GM20431 (cell line): Measurements from ENCODE around the gene GALNT12.

Experiments used
- in situ Hi-C: fragments of 300-500 bp; cut with MseI, MboI; formaldehyde crosslinking; loops from one replicate; pipeline ENCODE4 v1.15.0; 2020; ENCODE audit warnings: low sequenced_read_pairs; ENCODE audit not compliant: unreplicated experiment

Gene GALNT12

DNA sequence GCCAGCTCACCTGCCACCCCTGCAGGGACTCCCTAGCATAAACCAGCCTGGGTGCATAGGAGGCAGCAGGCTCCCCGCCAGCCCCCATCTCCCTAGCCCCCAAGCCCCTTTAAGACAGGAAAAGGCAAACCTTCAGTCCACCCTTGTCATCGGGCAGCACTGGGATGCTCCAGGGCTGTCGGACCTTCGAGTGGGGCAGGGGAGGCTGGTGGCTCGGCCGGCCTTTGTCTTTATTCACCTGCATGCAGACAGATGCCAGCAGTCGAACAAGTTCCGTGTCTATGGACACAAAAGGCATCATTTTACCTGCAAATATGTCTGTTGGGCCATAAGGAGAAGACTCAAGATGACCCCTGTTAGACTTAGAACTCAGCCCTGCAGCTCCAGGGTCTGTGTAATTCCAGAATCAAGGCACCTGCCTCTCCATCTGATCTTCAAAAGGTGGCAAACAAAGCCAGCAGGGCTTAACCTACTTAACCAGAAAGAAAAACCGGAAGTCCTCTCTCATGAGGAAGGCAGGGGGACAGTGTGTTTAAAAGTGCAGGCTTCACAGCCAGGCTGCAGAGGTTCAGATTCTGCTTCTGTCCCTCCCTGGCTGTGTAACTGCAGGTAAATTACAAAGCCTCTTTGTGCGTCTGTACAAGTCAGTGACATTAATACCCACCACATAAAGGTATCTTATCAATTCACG, 27.3 kb upstream of the GALNT12 start:
- in situ Hi-C loops = no loop called here

DNA sequence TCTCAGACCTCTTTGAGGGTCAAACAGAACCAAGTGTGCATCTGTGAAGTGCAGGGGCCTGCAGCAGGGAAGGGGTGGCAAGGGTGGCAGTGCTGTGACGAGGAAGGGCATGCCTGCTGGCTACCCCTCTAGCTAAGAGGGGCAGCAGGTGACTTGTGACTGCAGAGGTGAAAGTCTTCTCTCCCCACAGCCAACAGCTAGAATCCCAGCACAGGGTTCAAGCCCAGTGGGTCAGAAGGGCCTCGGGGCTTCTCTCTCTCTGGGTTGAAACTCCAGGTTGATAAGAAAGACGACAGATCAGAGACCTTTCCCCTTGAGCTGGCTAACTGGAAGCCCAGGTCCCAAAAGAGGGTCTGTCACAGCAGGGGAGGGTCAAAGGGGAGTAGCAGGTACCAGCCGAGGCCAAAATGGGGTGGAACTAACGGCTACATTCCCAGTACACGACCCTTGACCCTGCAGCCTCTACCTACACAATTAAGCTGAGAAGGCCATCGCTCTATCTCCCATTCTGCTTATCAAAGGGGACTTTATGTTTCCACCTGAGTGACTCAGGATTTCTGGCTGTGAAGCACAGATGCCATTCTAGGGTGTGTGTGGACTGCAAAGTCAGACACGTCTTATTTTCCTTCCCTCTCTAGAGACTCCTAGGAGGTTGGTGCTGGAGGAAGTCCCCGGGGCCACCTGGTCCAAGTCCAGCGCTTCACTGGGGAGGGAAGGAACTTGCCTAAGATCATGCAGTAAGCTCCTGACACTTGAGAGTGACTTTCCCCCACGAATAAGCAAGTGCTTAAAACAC, 25.7 kb upstream of the GALNT12 start:
- in situ Hi-C loops = no loop called here

- in situ Hi-C loops = no loop called here
Observed at GRCh38 chr9:98783518-98784226, 23.8 kb upstream of the GALNT12 start.

DNA sequence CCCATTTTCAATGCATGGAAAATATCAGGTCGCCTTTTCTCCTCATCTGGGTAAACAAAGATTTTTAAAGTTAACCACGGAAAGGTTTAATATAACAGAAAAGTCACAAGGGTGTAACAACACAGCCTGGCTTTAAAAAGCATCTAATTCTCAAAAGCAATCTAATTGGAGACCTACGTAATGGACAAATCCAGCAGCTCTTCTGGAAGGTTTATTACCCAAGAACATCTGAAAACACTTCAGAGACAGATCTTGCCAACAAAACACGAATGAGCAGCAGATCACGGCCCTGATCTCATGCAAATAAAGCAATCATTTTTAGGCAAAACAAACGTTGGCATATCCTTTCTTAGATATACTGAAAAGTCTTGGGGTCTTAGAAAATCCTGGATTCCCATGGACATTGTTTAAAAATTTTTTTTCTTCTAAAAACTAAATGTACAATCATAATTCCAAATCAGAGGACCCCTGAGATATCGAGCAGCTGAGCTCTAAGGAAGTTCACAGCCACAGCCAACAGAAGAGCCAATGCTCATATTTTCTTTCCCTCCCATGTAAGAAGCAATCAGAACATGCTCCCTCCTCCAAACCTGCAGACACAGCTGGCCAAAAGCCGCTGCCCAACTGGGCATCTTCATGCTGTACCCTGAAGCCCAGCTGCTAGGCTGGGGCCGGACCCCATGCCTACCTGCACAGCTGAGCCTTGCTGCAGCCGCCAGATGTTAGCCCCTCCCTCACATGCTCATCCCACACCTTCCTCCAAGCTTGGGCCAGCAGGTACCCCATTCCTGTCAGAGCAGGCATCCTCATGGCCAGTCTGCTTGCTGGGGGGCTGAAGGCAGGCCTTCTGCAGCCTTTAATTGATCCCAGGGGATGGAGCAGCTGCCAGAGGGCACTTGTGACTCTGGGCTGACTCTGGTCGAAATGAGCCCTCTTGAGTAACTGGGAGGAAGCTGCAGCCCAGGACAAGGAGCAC, 22.4 kb upstream of the GALNT12 start:
- in situ Hi-C loops = no loop called here

GRCh38 chr9:98786750-98787510, 20.5 kb upstream of the GALNT12 start:
- in situ Hi-C loops = no loop called here

GRCh38 chr9:98787766-98788335, 19.6 kb upstream of the GALNT12 start:
- in situ Hi-C loops = no loop called here

DNA sequence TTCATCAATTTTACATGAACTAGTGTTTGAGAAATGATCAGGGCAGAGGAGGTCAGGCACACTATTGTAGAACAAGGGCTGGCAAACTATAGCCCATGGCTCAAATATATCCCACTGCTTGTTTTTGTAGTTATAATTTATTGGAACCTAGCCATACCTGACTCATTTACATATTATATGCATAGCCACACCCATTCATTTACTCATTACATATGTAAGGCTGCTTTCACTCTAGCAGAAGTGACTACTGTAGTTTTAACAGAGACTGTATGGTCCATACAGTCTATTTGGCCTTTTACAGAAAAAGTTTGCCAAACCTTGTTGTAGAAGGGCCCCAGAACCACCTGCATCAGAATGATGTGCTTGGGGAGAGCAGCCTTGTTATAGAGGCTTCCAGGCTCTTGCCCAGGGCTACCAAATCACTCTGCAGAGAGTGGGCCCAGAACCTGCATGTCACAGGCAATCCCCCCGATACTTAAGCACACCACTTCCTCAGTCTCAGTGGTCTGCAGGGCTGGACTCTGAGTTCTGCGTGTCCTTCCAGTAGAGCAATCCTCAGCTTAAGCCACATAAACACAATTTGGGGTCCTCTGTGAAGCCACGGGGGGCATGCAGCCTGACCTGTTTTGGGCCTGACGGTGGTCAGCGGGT, 17.9 kb upstream of the GALNT12 start:
- in situ Hi-C loops = no loop called here

- in situ Hi-C loops = no loop called here
Observed at GRCh38 chr9:98790134-98790841, 17.2 kb upstream of the GALNT12 start.

DNA sequence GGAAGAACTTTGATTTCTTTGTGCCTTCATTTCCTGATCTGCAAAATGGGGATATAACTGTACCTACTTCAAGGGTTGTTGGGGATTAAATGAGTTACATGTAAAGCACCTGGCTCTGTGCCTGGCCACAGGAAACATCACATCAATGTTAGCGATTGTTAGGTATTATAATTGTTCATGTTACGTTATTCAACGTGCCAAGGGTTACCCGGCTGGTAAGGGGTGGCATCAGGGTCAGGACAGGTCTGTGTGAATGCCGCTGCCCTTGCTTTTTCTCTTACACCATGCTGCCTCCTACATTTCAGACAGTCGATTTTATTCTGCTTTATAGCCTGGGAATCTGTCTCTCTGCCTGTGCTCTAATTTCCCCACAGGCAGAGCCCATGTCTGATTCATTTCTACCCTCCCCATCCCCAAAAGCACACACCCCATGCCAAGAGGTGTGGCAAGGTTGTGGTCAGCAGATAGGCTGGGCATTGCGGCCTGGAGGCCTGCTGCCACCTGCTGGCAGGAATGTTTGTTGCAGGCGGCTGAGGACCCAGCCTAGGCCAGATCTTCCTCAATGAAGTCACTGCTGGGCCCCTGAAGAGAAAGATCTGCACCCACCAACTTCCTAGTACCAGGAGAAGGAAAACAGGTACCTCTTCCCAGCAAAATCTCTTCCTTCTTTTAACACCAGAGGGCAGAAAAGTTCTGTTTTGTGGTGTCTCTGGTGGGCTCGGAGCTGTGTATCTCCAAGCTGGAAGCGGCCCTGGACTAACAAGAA, 16.4 kb upstream of the GALNT12 start:
- in situ Hi-C loops = no loop called here

- in situ Hi-C loops = no loop called here
Observed at GRCh38 chr9:98791608-98792490, 15.6 kb upstream of the GALNT12 start.

- in situ Hi-C loops = no loop called here
Observed at GRCh38 chr9:98793031-98793430, 14.4 kb upstream of the GALNT12 start.

DNA sequence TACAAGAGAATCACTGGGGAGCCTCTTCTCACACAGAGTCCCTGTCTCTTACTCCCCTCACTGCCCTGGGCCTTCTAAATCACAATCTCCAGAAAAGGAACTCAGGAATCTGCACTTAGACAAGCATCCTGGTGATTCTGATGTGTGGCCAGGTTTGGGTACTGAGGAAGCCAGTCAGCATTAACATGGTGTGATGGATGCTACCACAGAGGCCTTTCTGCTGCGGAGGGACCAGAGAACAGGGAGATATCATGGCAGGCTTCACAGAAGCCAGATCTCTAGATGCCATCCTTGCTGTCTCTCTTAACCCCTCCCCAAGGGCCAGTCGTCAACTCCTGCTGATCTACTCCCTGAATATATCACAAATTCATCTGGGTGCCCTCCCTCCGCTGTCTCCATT, 12.7 kb upstream of the GALNT12 start:
- in situ Hi-C loops = no loop called here

DNA sequence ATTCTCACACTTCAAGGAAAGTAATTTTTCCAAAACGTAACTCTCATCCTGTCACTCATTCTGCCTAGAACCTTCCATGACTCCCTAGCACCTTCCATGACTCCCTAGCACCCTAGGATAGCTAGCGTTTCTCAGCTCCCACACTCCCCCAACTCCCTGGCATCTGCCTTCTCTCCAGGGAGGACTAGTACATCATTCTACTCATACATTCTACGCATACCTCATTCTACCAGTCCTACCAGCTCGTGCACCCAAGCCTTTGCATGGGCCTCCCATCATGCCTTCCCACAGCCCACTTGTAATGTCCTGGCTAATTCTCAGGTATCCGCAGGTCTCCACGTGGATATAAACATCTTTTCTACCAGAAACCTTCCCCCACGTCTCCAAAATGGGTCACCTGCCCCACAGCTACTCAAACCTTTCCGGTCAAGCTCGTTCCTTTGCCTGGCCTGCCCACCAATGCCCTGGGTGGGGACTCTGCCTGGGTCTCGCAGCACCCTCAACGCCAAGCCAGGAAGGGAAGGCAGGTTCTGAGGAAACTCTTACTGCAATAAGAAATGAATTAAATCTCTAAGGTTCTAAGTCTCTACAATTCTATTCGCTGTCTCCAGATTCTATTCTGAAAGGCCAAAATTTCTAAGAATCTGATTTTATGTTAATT, 12.0 kb upstream of the GALNT12 start:
- in situ Hi-C loops = no loop called here

DNA sequence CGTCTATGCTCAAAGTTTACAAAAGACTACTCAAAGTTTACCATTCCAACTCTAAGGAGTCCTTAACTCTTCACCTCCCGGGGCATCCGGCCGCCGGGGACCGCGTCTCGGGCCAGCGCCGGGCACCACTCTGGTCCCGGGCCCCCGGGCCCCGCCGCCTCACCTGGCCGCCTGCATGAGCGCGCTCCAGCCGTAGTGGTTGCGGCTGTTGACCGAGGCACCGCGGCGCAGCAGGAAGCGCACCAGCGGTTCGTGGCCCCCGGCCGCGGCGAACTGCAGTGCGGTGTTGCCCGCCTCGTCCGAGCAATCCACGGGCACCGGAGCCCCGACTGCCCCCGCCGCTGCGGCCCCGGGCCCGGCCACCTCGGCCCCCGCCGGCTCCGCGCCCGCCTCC, 11.5 kb upstream of the GALNT12 start:
- in situ Hi-C loops = no loop called here

DNA sequence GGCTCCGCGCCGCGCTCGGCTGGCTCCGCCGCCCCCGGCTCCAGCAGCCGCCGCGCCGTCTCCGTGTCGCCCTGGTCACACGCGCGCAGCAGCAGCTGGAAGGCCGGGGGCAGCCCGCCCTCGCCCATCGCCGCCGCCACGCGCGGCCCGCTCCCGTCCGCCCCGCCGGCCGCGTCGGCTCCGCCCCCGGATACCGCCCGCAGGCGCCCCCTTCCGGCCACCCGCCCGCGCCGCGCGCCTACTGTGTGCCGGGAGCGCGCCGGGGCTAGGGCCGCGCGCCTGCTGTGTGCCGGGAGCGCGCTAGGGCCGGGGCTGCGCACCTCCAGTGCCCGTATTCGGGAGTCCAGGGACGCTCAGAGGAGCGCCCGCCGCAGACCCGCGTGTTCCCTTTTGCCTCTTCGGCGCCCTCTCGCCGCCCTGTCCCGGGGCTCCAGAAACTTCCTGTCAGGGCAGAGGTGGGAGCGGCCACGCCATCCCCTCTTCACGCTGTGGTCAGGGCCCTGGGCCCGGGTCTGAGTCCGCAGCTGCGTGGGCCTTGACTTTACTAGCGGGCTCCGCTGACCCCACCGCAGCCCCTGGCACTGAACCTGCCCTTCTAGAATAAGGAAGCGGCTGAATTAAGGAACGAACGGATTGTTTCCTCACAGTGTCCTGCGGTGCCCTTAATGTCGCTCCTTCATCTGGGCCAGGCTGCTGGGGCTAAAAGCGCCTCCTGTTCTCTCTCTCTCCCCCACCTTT, 10.9 kb upstream of the GALNT12 start, which contains the start of gene ANKS6:
Gene ANKS6 (minus strand): TSS at position 192 of the 738 bp plus-strand sequence. CDS start 64 bp downstream, at position 128.
- in situ Hi-C loops = no loop called here
